H9 (cell line): ENCODE results near the gene ARHGAP10. TPM values are rescaled to one million over a fixed set of nuclear protein-coding genes. Genes with fewer than 3 reads are reported as not detected.
A peak's percentile ranks its signal among the peaks of the same experiment; 100 is the strongest.
"Not testable (repeated sequence)": the region's sequence is repeated elsewhere in the genome, so short reads cannot be mapped to it uniquely, and the experiment has no call there.

ENCODE experiments used
- DNase-seq: peaks from one replicate; pipeline ENCODE4 v3.0.0-alpha.2; 2017
- H2AFZ ChIP-seq: one replicate; pipeline ENCODE4 v1.6.1; 2013; ENCODE audit warnings: mild to moderate bottlenecking, low read length, control low read depth, moderate library complexity
- H2AK5ac ChIP-seq: 2 replicates; pipeline ENCODE4 v1.6.1; 2013; ENCODE audit warnings: low read length, control low read depth, mixed read lengths; ENCODE audit not compliant: insufficient read length
- H2BK120ac ChIP-seq: one replicate; pipeline ENCODE4 v1.6.1; 2013; ENCODE audit warnings: low read depth, mild to moderate bottlenecking, low read length, control low read depth, inconsistent platforms; ENCODE audit not compliant: poor library complexity, severe bottlenecking
- H2BK12ac ChIP-seq: 2 replicates; pipeline ENCODE4 v1.6.1; 2013; ENCODE audit warnings: low read length, control low read depth, mixed read lengths, low read depth; ENCODE audit not compliant: insufficient read length
- H2BK15ac ChIP-seq: 2 replicates; pipeline ENCODE4 v1.6.1; 2013; ENCODE audit warnings: low read depth, low read length, control low read depth
- H2BK20ac ChIP-seq: one replicate; pipeline ENCODE4 v1.6.1; 2013; ENCODE audit warnings: low read depth, mild to moderate bottlenecking, low read length, control low read depth, inconsistent platforms; ENCODE audit not compliant: poor library complexity, severe bottlenecking
- H2BK5ac ChIP-seq: 2 replicates; pipeline ENCODE4 v1.6.1; 2013; ENCODE audit warnings: low read length, control low read depth, mixed read lengths; ENCODE audit not compliant: insufficient read length
- H3K14ac ChIP-seq: 2 replicates; pipeline ENCODE4 v1.6.1; 2013; ENCODE audit warnings: low read length, control low read depth; ENCODE audit not compliant: insufficient read depth
- H3K18ac ChIP-seq: 2 replicates; pipeline ENCODE4 v1.6.1; 2013; ENCODE audit warnings: low read depth, mild to moderate bottlenecking, mixed read lengths, low read length, control low read depth; ENCODE audit not compliant: insufficient read length
- H3K23ac ChIP-seq: 2 replicates; pipeline ENCODE4 v1.6.1; 2013; ENCODE audit warnings: low read length, control low read depth, mixed read lengths, low read depth; ENCODE audit not compliant: insufficient read length
- H3K23me2 ChIP-seq: 2 replicates; pipeline ENCODE4 v1.6.1; 2013; ENCODE audit warnings: low read depth, mild to moderate bottlenecking, mixed read lengths, low read length, control low read depth; ENCODE audit not compliant: insufficient read length, poor library complexity, severe bottlenecking
- H3K27ac ChIP-seq: 2 replicates; pipeline ENCODE4 v1.5.1; 2013; ENCODE audit warnings: low read length, control low read depth, mixed read lengths, low read depth; ENCODE audit not compliant: insufficient read length
- H3K27me3 ChIP-seq: 2 replicates; pipeline ENCODE4 v1.6.1; 2013; ENCODE audit warnings: low read length, control low read depth, inconsistent platforms; ENCODE audit not compliant: insufficient read depth
- H3K4ac ChIP-seq: 2 replicates; pipeline ENCODE4 v1.6.1; 2013; ENCODE audit warnings: low read depth, mild to moderate bottlenecking, control low read depth, inconsistent platforms, low read length, moderate library complexity
- H3K4me1 ChIP-seq: 2 replicates; pipeline ENCODE4 v1.6.1; 2013; ENCODE audit warnings: low read length, control low read depth, inconsistent platforms; ENCODE audit not compliant: insufficient read depth
- H3K4me2 ChIP-seq: 2 replicates; pipeline ENCODE4 v1.6.1; 2013; ENCODE audit warnings: low read length, control low read depth, mixed read lengths; ENCODE audit not compliant: insufficient read length, insufficient read depth
- H3K56ac ChIP-seq: 2 replicates; pipeline ENCODE4 v1.6.1; 2013; ENCODE audit warnings: low read depth, mild to moderate bottlenecking, mixed read lengths, low read length, control low read depth; ENCODE audit not compliant: insufficient read length
- H3K79me1 ChIP-seq: 2 replicates; pipeline ENCODE4 v1.6.1; 2013; ENCODE audit warnings: low read depth, mild to moderate bottlenecking, moderate library complexity, low read length, control low read depth, inconsistent platforms; ENCODE audit not compliant: insufficient read depth, poor library complexity, severe bottlenecking
- H3K79me2 ChIP-seq: 2 replicates; pipeline ENCODE4 v1.6.1; 2013; ENCODE audit warnings: low read length, control low read depth, inconsistent platforms; ENCODE audit not compliant: insufficient read depth
- H3K9ac ChIP-seq: 2 replicates; pipeline ENCODE4 v1.6.1; 2013; ENCODE audit warnings: low read length, control low read depth, mixed read lengths; ENCODE audit not compliant: insufficient read length; ENCODE audit errors: extremely low read depth
- H3K9me3 ChIP-seq: one replicate; pipeline ENCODE4 v1.6.1; 2013; ENCODE audit warnings: low read depth, low read length, inconsistent platforms; ENCODE audit not compliant: control insufficient read depth
- H3T11ph ChIP-seq: one replicate; pipeline ENCODE4 v1.6.1; 2013; ENCODE audit warnings: mild to moderate bottlenecking, low read length, control low read depth, inconsistent platforms
- H4K20me1 ChIP-seq: one replicate; pipeline ENCODE4 v1.6.1; 2013; ENCODE audit not compliant: control insufficient read depth, insufficient read length, insufficient read depth
- H4K5ac ChIP-seq: 2 replicates; pipeline ENCODE4 v1.6.1; 2013; ENCODE audit warnings: low read depth, mild to moderate bottlenecking, mixed read lengths, low read length, control low read depth; ENCODE audit not compliant: insufficient read length
- H4K8ac ChIP-seq: replicated peaks from 2 replicates; pipeline ENCODE4 v1.6.1; 2013; ENCODE audit warnings: low read length, control low read depth, mixed read lengths, low read depth; ENCODE audit not compliant: insufficient read length
- H4K91ac ChIP-seq: 2 replicates; pipeline ENCODE4 v1.6.1; 2013; ENCODE audit warnings: low read depth, mild to moderate bottlenecking, moderate library complexity, mixed read lengths, low read length, control low read depth; ENCODE audit not compliant: insufficient read length
- H3K27ac Mint-ChIP-seq, 3 experiments: 2 replicates in 2 of 3; 3 replicates in 1 of 3; pipeline ENCODE4 v1.8.0; 2020 to 2021; ENCODE audit warnings: mixed read lengths in 3 of 3, mild to moderate bottlenecking in 1 of 3, moderate library complexity in 1 of 3
- H3K27me3 Mint-ChIP-seq: 2 replicates; pipeline ENCODE4 v1.8.0; 2021; ENCODE audit warnings: low read depth, mild to moderate bottlenecking, moderate library complexity, mixed read lengths
- H3K36me3 Mint-ChIP-seq, 3 experiments: 2 replicates in 2 of 3; 3 replicates in 1 of 3; pipeline ENCODE4 v1.8.0; 2020 to 2021; ENCODE audit warnings: low read depth in 3 of 3, mixed read lengths in 3 of 3; ENCODE audit not compliant: insufficient read depth in 1 of 3
- H3K4me1 Mint-ChIP-seq, 2 experiments: 2 replicates each; pipeline ENCODE4 v1.8.0; 2020; ENCODE audit warnings: mixed read lengths in 2 of 2
- H3K4me3 Mint-ChIP-seq, 2 experiments: 2 replicates in 1 of 2; 3 replicates in 1 of 2; pipeline ENCODE4 v1.8.0; 2020 to 2021; ENCODE audit warnings: mild to moderate bottlenecking in 2 of 2, mixed read lengths in 2 of 2, moderate library complexity in 1 of 2
- H3K9me3 Mint-ChIP-seq, 2 experiments: 2 replicates in 1 of 2; 3 replicates in 1 of 2; pipeline ENCODE4 v1.8.0; 2020; ENCODE audit warnings: mild to moderate bottlenecking in 2 of 2, mixed read lengths in 2 of 2, moderate library complexity in 1 of 2
- CTCF ChIP-seq: fragments of 200-600 bp; sonication (generic); conservative IDR thresholded peaks from 3 replicates; pipeline ENCODE4 v1.8.0; 2021; ENCODE audit warnings: antibody characterized with exemption, mild to moderate bottlenecking
- WGBS: extraction: QIAGEN DNeasy Blood & Tissue Kit; methylation state at CpG from one replicate; pipeline ENCODE4 v1.1.7; 2013; ENCODE audit warnings: missing lambda C conversion rate, low lambda C conversion rate, mixed read lengths; ENCODE audit not compliant: insufficient read length; ENCODE audit errors: extremely low coverage; 5-methylcytosine and 5-hydroxymethylcytosine counted together
- total RNA-seq: library from RNA; stranded (reverse); gene quantifications from 2 replicates; pipeline ENCODE4 v1.2.1, GENCODE V29; 2021

ARHGAP10 gene
- total RNA-seq, 1 experiment from 2014 or later = 7.8 TPM

GRCh38 chr4:148081745-148082144 lies 349.9 kb downstream of the ARHGAP10 start:
- Histone ChIP-seq H2BK15ac (no peak overlapping the region), H2AK5ac (no peak overlapping the region), H3K79me2 (no peaks in the 10 kb centered on the region), H4K5ac (no peak overlapping the region), H3K23ac (no peak overlapping the region), H2BK120ac (no peak overlapping the region), H3K4me1 (no peaks in the 10 kb centered on the region), H4K91ac (no peak overlapping the region), H3T11ph (no peak overlapping the region), H3K14ac (no peak overlapping the region; the same call in 1 of the 2 replicates), H3K4me2 (no peak overlapping the region), H2AFZ (no peak overlapping the region), H2BK20ac (no peak overlapping the region), H3K23me2 (no peaks in the 10 kb centered on the region), H3K4ac (no peak overlapping the region), H2BK12ac (no peak overlapping the region), H2BK5ac (no peak overlapping the region), H3K27me3 (no peaks in the 10 kb centered on the region), H3K27ac (no peak overlapping the region), H4K20me1 (no peaks in the 10 kb centered on the region), H3K9me3 (no peaks in the 10 kb centered on the region), H3K79me1 (no peaks in the 10 kb centered on the region), H3K9ac (no peak overlapping the region), H3K18ac (no peak overlapping the region), H4K8ac (no peak overlapping the region), H3K56ac (no peak overlapping the region)
- Mint-ChIP-seq H3K9me3 (peaks cover 0 to 7% of the 10 kb centered on the region in 2 experiments; a peak in 1 of 5 replicates), H3K4me1 (peaks cover 0 to 5% of the 10 kb centered on the region in 2 experiments; a peak in 2 of 4 replicates), H3K4me3 (no peak overlapping the region), H3K27ac (peak overlapping the region in 1 of 3 experiments; percentile 53; a peak in 1 of 7 replicates), H3K36me3 (no peaks in the 10 kb centered on the region), H3K27me3 (no peaks in the 10 kb centered on the region)
- no peak for TF ChIP-seq CTCF
- no peak for DNase-seq
- WGBS = no CpG with 5 or more reads among the region's 3 CpGs

GRCh38 chr4:148083073-148083472 lies 351.2 kb downstream of the ARHGAP10 start:
- H2BK15ac ChIP-seq, H2AFZ ChIP-seq, H4K5ac ChIP-seq, H2BK12ac ChIP-seq, H3K79me2 ChIP-seq, H3K18ac ChIP-seq, H4K8ac ChIP-seq, H3T11ph ChIP-seq, H3K36me3 Mint-ChIP-seq, H2AK5ac ChIP-seq, H3K4ac ChIP-seq, H3K9me3 ChIP-seq, H4K20me1 ChIP-seq, H3K27ac ChIP-seq, H3K9me3 Mint-ChIP-seq, H3K56ac ChIP-seq, H3K14ac ChIP-seq, H3K23me2 ChIP-seq, H3K27me3 ChIP-seq, H2BK20ac ChIP-seq, H3K9ac ChIP-seq, H3K4me1 Mint-ChIP-seq, H4K91ac ChIP-seq, H3K79me1 ChIP-seq, DNase-seq, H3K23ac ChIP-seq, H2BK5ac ChIP-seq, H2BK120ac ChIP-seq, H3K27me3 Mint-ChIP-seq, H3K4me3 Mint-ChIP-seq, H3K27ac Mint-ChIP-seq, H3K4me2 ChIP-seq, H3K4me1 ChIP-seq: not testable (repeated sequence)
- no CpG with 5 or more reads among the region's 4 CpGs for WGBS
